Epithelial cell of proximal tubule (primary cell): ENCODE results near the gene TBX4. TPM values are rescaled to one million over a fixed set of nuclear protein-coding genes. Genes with fewer than 3 reads are reported as not detected.

Experiments
- DNase-seq: peaks from one replicate; pipeline ENCODE4 v3.0.0-alpha.2; 2011; ENCODE audit warnings: low read depth
- H3K4me3 ChIP-seq: 2 replicates; pipeline ENCODE4 v1.5.1; 2011; ENCODE audit warnings: low read depth, mild to moderate bottlenecking, low read length
- total RNA-seq: library from RNA; depleted of rRNA; stranded (reverse); fragments of >200 nt; gene quantifications from 2 replicates; pipeline ENCODE4 v1.2.3, GENCODE V29; 2015
- TF ChIP-seq, protein P1 (sequence below): conservative IDR thresholded peaks from 2 replicates; pipeline ENCODE4 v1.5.1; 2012; ENCODE audit warnings: low read depth, mild to moderate bottlenecking, low read length

TBX4 gene
- total RNA-seq, 1 donor from 2014 or later, result not detected

DNA sequence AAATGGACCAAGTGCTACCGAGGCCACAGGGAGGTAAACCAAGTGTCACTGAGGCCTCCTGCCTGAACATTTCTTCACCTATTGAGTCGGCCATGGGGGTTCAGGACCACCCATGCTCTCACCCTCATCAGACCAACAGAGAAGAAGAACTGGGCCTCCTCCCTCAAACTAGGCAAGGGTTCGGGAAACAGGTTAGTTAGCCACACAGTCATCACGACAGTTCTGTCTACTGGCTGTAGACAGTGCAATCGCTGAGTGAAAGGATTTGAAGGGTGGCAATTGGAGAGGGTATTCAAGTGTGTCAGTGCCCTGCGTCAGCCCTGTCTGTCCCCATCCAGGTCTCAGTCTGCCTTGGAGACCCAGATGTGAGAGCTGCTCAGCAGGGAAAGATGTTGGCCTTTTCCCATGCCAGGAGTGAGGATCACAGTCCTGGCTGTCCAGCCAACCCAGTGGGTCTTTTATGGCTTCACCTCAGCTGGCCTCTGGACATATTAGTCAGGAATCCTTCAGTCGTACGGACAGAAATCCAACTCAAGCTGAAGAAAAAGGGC lies 32.7 kb upstream of the TBX4 start:
- TF ChIP-seq, protein P1, sequence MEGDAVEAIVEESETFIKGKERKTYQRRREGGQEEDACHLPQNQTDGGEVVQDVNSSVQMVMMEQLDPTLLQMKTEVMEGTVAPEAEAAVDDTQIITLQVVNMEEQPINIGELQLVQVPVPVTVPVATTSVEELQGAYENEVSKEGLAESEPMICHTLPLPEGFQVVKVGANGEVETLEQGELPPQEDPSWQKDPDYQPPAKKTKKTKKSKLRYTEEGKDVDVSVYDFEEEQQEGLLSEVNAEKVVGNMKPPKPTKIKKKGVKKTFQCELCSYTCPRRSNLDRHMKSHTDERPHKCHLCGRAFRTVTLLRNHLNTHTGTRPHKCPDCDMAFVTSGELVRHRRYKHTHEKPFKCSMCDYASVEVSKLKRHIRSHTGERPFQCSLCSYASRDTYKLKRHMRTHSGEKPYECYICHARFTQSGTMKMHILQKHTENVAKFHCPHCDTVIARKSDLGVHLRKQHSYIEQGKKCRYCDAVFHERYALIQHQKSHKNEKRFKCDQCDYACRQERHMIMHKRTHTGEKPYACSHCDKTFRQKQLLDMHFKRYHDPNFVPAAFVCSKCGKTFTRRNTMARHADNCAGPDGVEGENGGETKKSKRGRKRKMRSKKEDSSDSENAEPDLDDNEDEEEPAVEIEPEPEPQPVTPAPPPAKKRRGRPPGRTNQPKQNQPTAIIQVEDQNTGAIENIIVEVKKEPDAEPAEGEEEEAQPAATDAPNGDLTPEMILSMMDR, result no peak
- DNase-seq, result no peak
- no peak overlapping the region for H3K4me3 ChIP-seq

DNA sequence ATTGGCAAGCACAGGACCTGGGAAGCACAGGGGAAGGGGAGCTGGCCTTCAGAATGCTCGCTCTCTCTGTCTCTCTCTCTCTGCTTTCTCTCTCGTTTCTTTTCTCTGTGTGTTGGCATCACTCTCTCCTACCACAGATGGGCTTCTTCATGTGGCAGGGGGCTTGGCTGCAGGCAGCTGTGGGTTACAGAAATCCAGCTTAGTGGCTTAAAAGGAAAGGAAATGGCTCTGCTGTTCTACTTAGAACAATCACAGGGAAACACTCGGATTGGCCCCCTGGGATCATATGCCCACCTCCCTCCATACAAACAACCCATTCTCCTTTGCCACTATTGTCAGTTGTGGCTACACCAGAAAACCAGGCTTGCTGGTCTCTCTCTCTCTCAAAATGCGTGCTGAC lies 32.2 kb upstream of the TBX4 start:
- DNase-seq, result no peak
- TF ChIP-seq, protein P1, result no peak
- H3K4me3 ChIP-seq, result no peak overlapping the region

DNA sequence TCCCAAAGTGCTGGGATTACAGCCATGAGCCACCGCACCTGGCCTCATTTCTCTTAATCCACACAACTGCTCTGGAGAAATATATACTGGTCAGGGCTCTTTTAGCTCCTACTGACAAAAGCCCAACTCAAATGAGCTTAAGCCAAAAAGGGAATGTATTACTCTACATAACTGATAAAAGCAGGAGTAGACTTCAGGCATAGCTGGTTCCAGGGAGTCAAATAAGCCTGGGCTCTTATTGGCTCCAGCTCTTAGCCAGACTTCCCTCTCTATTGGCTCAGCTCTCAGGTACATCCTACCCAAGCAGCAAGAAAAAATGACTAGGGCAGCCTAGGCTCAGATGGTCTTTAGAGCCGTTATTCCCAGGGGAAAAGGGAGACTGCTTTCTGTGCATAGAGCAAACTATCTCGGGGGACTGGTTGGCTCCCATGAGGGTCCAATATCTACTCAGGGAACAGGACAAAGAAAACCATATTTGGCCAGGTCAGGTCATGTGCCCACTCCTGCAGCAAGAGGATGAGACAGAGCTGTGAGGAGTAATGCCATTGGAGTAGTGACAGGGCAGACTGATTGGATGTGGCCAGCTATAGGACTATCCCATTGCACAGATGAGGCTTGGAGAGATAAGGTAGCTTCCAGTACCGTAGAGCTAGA lies 31.4 kb upstream of the TBX4 start:
- TF ChIP-seq, protein P1, result no peak
- H3K4me3 ChIP-seq, result no peak overlapping the region
- DNase-seq, result no peak

DNA sequence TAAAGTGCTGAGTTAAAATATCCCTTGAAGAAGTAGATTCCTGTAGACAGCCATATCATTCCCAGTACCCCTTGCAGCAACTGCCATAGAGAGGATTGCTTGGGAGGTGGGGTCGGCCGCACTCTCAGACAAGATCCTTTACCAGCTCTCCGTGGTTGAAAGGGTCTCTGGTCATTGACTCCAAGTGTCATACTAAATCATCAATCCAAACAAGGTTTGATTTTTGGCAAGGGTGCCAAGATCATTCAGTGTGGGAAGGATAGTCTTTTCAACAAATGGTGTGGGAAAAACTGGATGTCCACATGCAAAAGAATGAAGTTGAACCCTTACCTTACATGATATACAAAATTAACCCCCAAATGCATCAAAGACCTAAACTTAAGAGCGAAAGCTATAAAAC lies 30.8 kb upstream of the TBX4 start:
- DNase-seq, result no peak
- H3K4me3 ChIP-seq, result no peak overlapping the region
- TF ChIP-seq, protein P1, result no peak

DNA sequence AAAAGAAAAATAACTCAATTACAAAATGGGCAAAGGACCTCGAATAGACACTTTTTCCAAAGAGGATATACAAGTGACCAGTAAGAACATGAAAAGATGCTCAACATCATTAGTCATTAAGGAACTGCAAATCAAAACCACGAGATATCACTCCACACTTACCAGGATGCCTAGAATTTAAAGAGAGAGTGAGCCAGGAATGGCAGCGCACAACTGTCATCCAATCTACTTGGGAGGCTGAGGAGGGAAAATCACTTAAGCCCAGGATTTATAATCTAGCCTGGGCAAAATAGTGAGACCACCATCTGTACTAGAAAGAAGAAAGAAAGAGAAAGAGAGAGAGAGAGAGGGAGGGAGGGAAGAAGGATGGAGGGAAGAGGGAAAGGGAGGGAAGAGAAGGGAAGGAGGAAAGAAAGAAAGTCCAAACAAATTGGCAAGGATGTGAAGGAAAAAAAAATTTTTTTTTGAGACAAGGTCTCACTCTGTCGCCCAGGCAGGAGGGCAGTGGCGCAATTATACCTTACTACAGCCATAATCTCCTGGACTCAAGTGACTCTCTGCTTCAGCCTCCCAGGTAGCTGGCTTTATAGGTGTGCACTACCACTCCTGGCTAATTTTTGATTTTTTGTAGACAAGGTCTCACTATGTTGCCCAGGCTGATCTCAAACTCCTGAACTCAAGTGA lies 30.0 kb upstream of the TBX4 start:
- H3K4me3 ChIP-seq, result no peak overlapping the region
- DNase-seq, result no peak
- TF ChIP-seq, protein P1, result no peak

DNA sequence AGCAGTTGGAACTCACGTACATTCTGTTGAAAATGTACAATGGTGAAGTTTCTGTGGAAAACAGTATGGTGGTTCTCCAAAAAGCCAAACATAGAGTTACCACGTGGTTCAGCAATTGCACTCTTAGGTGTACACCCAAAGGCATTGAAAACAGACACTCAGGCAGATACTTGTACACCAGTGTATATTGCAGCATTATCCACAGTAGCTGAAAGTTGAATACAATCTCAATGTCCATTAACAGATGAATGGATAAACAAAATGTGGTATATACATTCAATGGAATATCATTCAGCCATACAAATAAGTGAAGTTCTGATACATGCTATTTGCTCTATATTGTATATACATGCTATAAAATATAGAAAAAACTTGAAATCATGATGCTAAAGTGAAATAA lies 29.4 kb upstream of the TBX4 start:
- TF ChIP-seq, protein P1, result no peak
- H3K4me3 ChIP-seq, result no peak overlapping the region
- no peak for DNase-seq
